ENCODE data around the gene MACROD2. TPM values are rescaled to one million over a fixed set of nuclear protein-coding genes. Genes with fewer than 3 reads are reported as not detected.

The MACROD2 gene
- total RNA-seq, 1 experiment from 2014 or later, result 1.6 TPM

DNA sequence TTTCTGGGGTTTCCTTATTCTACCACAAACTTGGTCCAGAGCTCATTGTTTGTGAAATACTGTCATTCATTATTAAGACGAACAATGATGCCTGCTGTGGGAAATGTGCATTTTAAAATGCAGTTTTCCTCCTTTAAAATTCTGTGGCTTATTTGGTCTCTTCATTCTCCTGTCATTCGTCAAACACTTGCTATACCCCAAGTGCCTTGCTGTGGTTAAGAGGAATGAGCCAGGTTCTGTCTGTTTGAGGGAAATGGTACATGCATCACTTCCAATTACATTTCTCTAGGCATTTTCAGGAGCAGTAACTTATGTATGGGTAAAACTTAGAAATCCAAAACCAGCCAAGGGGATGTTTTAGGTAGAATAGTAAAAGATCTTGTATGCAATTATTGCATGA is 1490.2 kb downstream of the MACROD2 start:
- Mint-ChIP-seq H3K4me1 (peaks cover 9 to 17% of the 10 kb centered on the region in 2 experiments), H3K4me3 (no peak overlapping the region), H3K9me3 (no peaks in the 10 kb centered on the region; a peak in 1 of 5 replicates), H3K36me3 (ENCODE audit: insufficient read depth in 1 of 3, low read depth in 3 of 3) (peaks cover 0 to 3% (median 0%) of the 10 kb centered on the region in 3 experiments; a peak in 2 of 7 replicates), H3K27me3 (ENCODE audit: low read depth) (0 out of 2 replicates have a peak, but pooled peaks cover 2% of the 10 kb centered on the region), H3K27ac (no peak overlapping the region)
- WGBS (ENCODE audit: extremely low coverage, insufficient read length, low lambda C conversion rate), result no CpG with 5 or more reads among the region's 2 CpGs
- Histone ChIP-seq H3K4ac (ENCODE audit: low read depth, low read length) (no peak overlapping the region), H4K5ac (ENCODE audit: insufficient read length, low read depth, low read length) (no peak overlapping the region), H2BK15ac (ENCODE audit: low read depth, low read length) (no peak overlapping the region), H3K56ac (ENCODE audit: insufficient read length, low read depth, low read length) (no peak overlapping the region), H3K4me2 (ENCODE audit: insufficient read depth, insufficient read length, low read length) (no peak overlapping the region), H2AFZ (ENCODE audit: low read length) (no peak overlapping the region), H3K23me2 (ENCODE audit: insufficient read length, low read depth, low read length, poor library complexity, severe bottlenecking) (no peaks in the 10 kb centered on the region), H3K4me1 (ENCODE audit: insufficient read depth, low read length) (0 out of 2 replicates have a peak, but pooled peaks cover 2% of the 10 kb centered on the region), H3T11ph (ENCODE audit: low read length) (no peak overlapping the region), H4K20me1 (ENCODE audit: control insufficient read depth, insufficient read depth, insufficient read length) (no peaks in the 10 kb centered on the region), H3K23ac (ENCODE audit: insufficient read length, low read depth, low read length) (no peak overlapping the region), H3K14ac (ENCODE audit: insufficient read depth, low read length) (no peak overlapping the region), H2BK120ac (ENCODE audit: low read depth, low read length, poor library complexity, severe bottlenecking) (no peak overlapping the region), H2AK5ac (ENCODE audit: insufficient read length, low read length) (no peak overlapping the region), H4K91ac (ENCODE audit: insufficient read length, low read depth, low read length) (no peak overlapping the region), H2BK5ac (ENCODE audit: insufficient read length, low read length) (no peak overlapping the region), H3K79me2 (ENCODE audit: insufficient read depth, low read length) (no peaks in the 10 kb centered on the region), H2BK12ac (ENCODE audit: insufficient read length, low read depth, low read length) (no peak overlapping the region), H3K18ac (ENCODE audit: insufficient read length, low read depth, low read length) (no peak overlapping the region), H3K27me3 (ENCODE audit: insufficient read depth, low read length) (no peaks in the 10 kb centered on the region), H3K9ac (ENCODE audit: extremely low read depth, insufficient read length, low read length) (no peak overlapping the region), H2BK20ac (ENCODE audit: low read depth, low read length, poor library complexity, severe bottlenecking) (no peak overlapping the region), H4K8ac (replicated peaks; ENCODE audit: insufficient read length, low read depth, low read length) (no peak overlapping the region), H3K27ac (ENCODE audit: insufficient read length, low read depth, low read length) (no peak overlapping the region), H3K79me1 (ENCODE audit: insufficient read depth, low read depth, low read length, poor library complexity, severe bottlenecking) (no peaks in the 10 kb centered on the region), H3K9me3 (ENCODE audit: control insufficient read depth, low read depth, low read length) (no peaks in the 10 kb centered on the region)
- DNase-seq, result no peak
- TF ChIP-seq CTCF (conservative IDR thresholded peaks at IDR 0.05), result no peak

All from H9 (cell line).